Stimulated activated CD4-positive, alpha-beta T cell treated with anti-CD3 and anti-CD28 coated beads, Interleukin-12 subunit alpha, Interleukin-12 subunit beta, amount 100 ng/mL, for 48 hours (primary cell): ENCODE data around the gene RNF214.
A peak's percentile ranks its signal among the peaks of the same experiment; 100 is the strongest.
"Not testable (repeated sequence)": the region's sequence is repeated elsewhere in the genome, so short reads cannot be mapped to it uniquely, and the experiment has no call there.

Experiments used
- DNase-seq, 3 donors: peaks; one replicate each; pipeline ENCODE4 v3.0.0-alpha.2; 2020; ENCODE audit warnings: low read depth in 2 of 3, low spot score in 1 of 3

Gene RNF214

GRCh38 chr11:117229931-117230285 lies 2.6 kb upstream of the RNF214 start:
- DNase-seq, result no peak

GRCh38 chr11:117230286-117230961 lies 2.0 kb upstream of the RNF214 start:
- DNase-seq, result peak; percentile 34 to 63 (median 46)

DNA sequence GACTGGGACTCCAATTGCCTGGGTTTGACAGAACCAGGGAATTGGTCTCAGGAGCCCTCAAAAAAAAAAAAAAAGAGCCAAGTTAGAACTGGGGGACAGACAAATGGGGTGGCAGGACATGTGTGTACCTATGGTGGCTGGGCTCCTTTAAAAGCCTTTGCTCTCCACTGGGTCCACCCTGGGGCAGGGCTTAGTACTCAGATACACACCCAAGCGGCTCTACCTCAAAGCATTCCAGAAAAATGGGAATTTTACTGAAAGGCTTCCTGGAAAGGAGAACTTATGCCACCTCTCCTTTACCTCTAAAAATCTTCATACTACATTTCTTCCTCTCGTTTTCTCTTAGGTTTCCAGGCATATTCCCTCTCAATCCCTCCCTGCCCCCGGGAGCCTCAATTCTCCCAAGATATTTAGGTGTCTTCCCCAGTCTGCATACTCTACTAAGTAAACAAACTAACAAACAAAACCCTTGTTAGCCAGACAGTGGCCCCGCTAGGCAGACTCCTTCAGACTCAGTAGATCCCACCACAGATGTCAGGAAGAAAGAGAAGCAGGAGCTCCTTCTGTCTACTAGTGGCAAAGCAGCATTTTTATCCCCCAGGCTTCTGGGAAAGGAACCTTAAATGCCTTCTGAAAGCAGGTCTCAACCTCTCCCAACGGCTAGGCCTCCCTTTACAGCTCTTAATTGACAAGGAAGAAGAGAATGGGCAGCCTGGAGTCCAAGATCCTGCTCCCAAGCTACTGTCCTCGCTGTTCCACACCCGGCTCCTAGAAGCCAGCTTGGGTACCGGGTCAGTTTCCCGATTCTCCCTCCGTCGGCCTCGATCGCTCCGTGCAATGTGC lies 1.3 kb upstream of the RNF214 start:
- DNase-seq, result no peak

DNA sequence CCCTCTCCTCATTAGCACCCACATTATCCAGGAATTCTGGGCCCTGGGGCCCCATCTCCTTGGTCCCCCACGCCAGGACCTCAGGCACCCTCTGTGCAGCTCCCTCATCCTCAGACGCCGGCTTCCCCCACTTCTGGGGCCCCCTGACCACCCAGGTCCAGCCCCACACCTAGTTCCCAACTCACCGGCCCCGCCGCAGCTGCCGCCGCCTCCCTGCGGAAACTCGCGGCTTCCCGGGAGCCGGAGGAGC lies 704 bp upstream of the RNF214 start, which contains the start of gene PCSK7:
Gene PCSK7 (minus strand): TSS at position 232 of the 250 bp plus-strand sequence. CDS start 2,229 bp downstream, outside the sequence.
- peak in 2 of 3 donors; percentile 35 to 65 for DNase-seq

DNA sequence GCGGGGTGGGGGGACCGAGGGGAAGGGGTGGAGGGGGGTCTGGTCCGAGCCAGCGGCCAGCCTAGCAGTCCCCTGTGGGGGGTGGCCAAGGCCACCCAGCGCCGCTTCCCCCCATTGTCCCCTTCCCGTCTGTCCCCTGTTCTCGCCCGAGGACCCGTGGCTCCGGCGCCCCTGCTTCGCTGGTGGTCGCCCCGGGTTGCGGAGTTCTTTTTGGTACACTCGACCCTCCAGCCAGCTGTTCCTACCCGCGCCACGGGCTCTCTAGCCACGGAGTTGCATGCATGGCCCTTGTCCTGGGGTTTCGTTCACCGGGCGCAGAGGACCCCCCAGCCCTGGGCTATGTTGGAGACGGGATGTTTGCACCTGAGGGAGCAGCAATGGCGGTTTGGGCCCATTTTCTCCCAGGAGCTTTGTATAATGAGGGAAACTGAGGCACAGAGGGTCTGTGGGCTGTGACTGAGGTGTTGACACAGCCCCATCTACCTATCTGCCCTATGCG lies 489 bp downstream of the RNF214 start:
- DNase-seq, result no peak

DNA sequence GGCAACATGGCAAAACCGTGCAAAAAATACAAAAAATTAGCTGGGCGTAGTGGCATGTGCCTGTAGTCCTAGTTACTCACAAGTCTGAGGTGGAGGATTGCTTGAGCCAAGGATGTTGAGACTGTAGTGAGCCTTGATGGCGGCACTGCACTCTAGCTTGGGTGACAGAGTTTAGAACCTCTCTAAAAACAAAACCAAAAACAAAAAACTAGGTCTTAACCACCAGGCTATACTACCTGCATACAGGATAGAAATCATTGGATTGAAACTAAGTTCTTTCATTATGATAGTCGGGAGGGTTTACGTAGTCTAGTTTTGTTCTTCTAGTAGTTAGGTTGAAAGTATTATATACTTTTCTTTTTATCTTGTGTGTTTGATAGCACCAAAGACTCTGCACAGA lies 5.8 kb downstream of the RNF214 start:
- no peak for DNase-seq

DNA sequence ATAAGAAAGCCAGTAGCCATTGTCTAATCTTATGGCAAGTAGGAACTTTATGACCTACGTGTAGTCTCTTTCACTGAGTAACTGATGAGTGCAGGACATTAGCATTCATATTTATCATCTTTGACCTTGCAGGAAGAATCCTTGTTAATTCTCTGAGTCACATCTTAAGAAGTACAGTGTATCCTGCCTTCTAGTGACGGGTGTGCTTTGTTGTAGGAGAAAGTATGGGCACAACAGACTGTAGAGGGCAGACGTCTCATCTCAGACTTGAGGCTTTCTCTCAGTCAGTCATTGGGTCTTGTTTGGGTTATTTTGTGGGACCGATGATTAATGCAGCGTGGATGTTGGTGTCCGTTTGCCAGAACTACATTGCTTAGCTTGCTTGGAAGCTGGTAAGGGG lies 6.8 kb downstream of the RNF214 start:
- no peak for DNase-seq

DNA sequence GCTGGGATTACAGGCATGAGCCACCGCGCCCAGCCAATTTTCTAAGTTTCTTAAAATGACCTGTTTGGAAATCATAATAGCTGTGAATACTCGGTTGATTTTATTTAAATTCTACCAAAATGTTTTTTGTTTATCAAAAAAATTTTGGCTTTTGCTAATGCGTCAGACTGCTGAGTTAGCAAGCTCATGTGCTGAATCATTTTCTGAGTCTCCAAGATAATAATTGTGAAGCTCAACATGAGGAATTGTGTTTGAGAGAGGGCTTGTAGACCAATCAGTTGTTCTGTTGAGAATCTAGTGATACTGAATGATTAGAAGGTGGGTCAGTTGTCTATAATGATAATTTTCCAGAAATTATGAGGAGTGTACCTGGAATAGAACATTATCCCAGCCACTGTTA lies 15.9 kb downstream of the RNF214 start:
- no peak for DNase-seq

GRCh38 chr11:117249571-117249970 lies 17.1 kb downstream of the RNF214 start:
- no peak for DNase-seq

DNA sequence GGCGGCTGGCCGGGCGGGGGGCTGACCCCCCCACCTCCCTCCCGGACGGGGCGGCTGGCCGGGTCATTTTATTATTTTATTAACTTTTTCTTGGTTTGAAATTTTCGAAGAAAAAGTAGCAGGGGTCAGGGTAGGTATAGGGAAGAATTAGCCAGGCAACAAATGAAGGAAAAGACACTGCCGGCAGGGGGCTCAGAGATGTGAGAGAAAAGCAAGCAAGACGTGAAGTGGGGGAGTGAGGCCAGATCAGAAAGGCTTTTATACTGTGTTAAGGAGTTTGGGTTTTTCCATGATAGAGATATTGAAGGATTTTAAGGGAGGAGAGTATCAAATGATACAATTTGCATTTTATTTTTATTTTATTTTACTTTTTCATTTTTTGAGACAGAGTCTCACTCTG lies 19.0 kb downstream of the RNF214 start:
- no peak for DNase-seq

GRCh38 chr11:117255966-117256365 lies 23.5 kb downstream of the RNF214 start:
- no peak for DNase-seq

GRCh38 chr11:117256573-117256972 lies 24.1 kb downstream of the RNF214 start:
- no peak for DNase-seq

- DNase-seq, result no peak
Observed at GRCh38 chr11:117258576-117258975, 26.1 kb downstream of the RNF214 start.

DNA sequence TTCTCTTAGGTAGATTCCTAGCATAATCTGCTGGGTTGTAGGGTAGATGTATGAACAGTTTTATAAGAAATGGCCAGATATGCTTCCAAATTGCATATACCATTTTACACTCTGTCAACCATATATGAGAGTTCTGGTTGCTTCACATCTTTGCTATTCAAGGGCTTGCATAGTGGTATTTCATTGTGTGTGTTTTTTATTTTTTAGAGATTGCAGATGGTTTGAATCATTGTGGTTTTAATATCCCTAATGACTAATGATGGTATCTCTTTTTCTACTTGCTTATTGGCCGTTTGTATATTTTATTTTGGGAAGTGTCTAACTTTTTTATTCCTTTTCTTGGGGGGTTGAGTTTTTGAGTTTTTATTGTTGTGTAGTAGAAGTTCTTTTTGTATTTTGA lies 26.9 kb downstream of the RNF214 start:
- DNase-seq, result no peak

DNA sequence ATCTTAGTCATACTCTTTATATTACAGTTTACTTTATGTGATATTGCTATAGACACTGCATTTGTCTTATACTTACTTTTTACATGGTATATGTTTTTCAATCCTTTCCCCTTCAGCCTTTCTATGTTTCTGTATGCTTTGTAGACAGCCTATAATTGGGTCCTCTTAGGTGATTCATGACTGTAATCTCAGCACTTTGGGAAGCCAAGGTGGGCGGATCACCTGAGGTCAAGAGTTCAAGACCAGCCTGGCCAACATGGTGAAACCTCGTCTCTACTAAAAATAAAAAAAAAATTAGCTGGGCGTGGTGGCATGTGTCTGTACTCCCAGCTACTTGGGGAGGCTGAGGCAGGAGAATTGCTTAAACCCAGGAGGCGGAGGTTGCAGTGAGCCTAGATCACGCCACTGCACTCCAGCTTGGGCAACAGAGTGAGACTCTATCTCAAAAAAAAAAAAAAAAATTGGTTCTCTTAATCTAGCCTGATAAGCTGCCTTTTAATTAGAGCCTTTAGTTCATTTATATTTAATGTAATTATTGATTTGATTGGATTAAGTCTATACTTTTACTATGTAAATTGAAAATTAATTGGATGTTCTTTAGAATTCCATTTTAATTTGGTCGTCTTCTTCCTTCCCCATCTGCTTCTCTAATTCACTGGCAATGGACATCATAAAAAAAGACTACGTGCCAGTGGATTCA lies 32.3 kb downstream of the RNF214 start:
- DNase-seq, result not testable (repeated sequence)

DNA sequence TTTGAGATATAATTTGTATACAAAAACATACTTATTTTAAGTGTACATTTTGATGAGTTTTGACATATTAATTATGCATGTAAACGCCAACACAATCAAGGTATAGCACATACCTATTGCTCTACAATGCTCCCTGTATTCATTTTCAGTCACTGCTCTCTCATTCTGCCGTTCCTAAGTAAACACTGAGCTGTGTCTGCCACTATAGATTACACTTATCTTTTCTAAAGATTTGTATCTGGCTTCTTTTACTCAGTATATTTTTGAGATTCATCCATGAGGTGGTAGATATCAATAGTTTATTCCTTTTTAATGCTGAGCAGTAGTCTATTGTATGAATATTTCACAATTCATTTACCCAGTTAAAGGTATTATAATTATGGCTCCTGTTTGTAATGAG lies 33.3 kb downstream of the RNF214 start:
- no peak for DNase-seq

DNA sequence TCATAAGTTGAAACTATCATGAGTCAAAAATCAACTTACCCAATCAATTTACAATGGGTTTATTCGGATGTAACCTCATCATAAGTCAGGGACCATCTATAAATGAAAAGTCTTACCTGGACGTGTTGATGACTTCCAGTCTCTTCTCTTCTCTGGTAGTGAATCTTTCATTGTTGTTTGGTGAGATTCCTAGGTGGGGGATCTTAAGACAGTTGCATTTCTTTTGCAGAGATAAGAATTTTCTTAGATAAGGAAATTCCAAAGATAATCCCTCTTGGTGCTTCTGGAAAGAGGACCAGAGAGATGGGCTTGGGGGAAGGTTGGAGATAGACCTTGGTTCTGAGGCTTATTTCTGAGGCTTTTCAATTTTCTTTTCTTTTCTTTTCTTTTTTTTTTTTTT lies 37.4 kb downstream of the RNF214 start:
- DNase-seq, result no peak

DNA sequence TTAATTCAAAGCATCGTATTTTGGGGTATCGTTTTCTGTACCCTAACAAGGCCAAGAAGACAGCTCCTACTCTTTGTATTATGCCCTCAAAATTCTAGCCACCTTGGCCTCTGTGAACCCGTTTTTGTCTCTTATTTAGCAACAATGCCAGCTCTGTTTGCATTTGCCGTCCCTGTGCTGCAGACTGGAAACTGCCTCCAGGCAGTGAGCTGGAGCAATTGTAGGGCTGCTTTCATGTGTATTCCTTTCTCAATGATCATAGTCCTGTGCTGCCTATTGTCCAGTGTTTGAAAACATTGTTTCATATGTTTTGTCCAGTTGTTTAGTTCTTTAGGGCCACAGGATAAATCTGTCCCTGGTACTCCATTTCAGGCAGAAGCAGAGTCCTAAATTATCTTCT lies 38.7 kb downstream of the RNF214 start:
- no peak for DNase-seq

DNA sequence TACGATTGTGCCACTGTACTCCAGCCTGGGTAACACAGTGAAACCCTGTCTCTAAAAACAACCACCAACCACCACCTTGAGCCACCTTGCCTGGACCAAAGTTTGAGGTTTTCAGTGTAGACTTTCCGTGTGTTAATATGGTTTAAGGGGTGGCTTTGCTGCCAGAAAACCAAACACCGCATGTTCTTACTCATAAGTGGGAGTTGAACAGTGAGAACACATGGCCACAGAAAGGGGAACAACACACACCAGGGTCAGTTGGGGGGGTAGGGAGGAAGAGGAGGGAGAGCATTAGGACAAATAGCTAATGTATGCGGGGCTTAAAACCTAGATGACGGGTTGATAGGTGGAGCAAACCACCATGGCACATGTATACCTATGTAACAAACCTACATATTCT lies 39.7 kb downstream of the RNF214 start:
- not testable (repeated sequence) for DNase-seq

DNA sequence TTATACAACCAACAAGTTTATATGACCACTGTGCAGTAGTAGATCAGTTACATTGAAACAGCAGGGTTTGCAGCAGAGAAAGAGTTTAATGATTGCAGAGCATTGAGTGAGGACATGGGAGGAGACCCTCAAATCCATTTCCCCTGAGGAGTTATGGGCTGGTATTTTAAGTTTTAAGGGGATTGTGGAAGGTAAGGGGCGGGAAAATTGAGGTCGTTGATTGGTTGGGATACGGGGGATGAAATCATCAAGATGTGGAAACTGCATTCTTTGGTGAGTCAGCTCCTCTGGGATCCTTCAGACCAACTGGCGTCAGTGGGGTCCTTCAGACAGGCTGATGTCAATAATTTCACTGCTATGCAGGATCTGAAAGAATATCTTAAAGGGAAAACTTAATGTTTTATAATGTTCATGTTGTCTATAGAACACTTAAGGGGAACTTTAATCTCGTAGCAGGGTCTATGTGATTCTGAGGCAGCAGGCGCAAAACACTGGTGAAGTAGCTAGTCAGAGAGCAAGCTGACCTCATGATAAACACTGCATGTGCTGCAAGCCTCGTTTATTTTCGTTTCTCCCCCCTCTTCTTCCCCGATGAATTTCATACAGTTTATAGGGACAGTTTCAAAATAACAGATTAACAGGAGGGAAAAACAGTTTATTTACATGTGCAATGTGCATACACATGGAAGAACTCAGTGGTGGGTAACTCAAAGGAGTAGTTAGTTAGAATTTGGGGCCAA lies 41.2 kb downstream of the RNF214 start:
- DNase-seq, result no peak

DNA sequence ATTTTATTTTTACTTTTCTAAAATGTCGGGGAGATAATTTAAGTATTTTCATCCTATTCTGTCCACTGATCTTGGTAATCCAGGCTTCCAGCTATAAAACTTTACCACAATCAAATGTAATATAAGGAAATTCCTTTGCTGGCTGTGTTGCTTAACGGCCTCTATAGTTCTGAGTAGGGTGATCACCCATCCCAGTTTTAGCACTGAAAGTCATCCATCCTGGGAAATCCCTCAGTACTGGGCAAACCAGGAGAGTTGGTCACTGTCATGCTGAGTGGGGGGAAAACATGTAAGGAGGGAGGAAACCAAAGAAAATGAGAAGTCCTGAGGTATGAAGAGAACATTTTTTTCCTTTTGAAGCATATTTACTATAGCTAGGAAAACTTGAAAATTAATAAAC lies 45.9 kb downstream of the RNF214 start:
- no peak for DNase-seq
